ENCODE data around the gene WDCP.
A peak's percentile ranks its signal among the peaks of the same experiment; 100 is the strongest.
"Not testable (repeated sequence)": the region's sequence is repeated elsewhere in the genome, so short reads cannot be mapped to it uniquely, and the experiment has no call there.

WDCP gene

GRCh38 chr2:24046930-24047702 lies at the start of gene WDCP:
TSS of gene WDCP (minus strand) at chr2:24047391. CDS start at chr2:24039494, 7,897 bp downstream.
- DNase-seq: peak; percentile 95

- DNase-seq: not testable (repeated sequence)
Observed at GRCh38 chr2:24095171-24095677, 48.0 kb upstream of the WDCP start.

GRCh38 chr2:24093270-24093669 lies 46.1 kb upstream of the WDCP start:
- not testable (repeated sequence) for DNase-seq

- DNase-seq: no peak
Observed at GRCh38 chr2:24088821-24089359, 41.7 kb upstream of the WDCP start.

GRCh38 chr2:24087032-24087431 lies 39.8 kb upstream of the WDCP start:
- no peak for DNase-seq

GRCh38 chr2:24086241-24086640 lies 39.0 kb upstream of the WDCP start:
- DNase-seq: no peak

GRCh38 chr2:24085200-24085489 lies 38.0 kb upstream of the WDCP start:
- DNase-seq: no peak

GRCh38 chr2:24084386-24085199 lies 37.4 kb upstream of the WDCP start, which contains the start of gene TP53I3:
TSS of gene TP53I3 (minus strand) at chr2:24084834. CDS start at chr2:24084326, 508 bp downstream.
- peak; percentile 81 for DNase-seq

GRCh38 chr2:24083567-24084385 lies 36.6 kb upstream of the WDCP start:
- DNase-seq: peak; percentile 52

GRCh38 chr2:24082787-24083566 lies 35.8 kb upstream of the WDCP start:
- no peak for DNase-seq

GRCh38 chr2:24080701-24081100 lies 33.5 kb upstream of the WDCP start:
- no peak for DNase-seq

- DNase-seq: no peak
Observed at GRCh38 chr2:24077879-24078278, 30.7 kb upstream of the WDCP start.

- no peak for DNase-seq
Observed at GRCh38 chr2:24077535-24077877, 30.3 kb upstream of the WDCP start.

- no peak for DNase-seq
Observed at GRCh38 chr2:24076849-24077534, 29.8 kb upstream of the WDCP start.

GRCh38 chr2:24075915-24076848 lies 29.0 kb upstream of the WDCP start, which contains the start of gene SF3B6:
TSS of gene SF3B6 (minus strand) at chr2:24076326. CDS start at chr2:24076229, 97 bp downstream.
- peak; percentile 100 for DNase-seq

- no peak for DNase-seq
Observed at GRCh38 chr2:24075259-24075658, 28.1 kb upstream of the WDCP start.

- no peak for DNase-seq
Observed at GRCh38 chr2:24073816-24074215, 26.6 kb upstream of the WDCP start.

- no peak for DNase-seq
Observed at GRCh38 chr2:24072259-24072658, 25.1 kb upstream of the WDCP start.

- no peak for DNase-seq
Observed at GRCh38 chr2:24065341-24065740, 18.1 kb upstream of the WDCP start.
